Epithelial cell of proximal tubule (primary cell): Measurements from ENCODE around the gene MATN3. TPM values are rescaled to one million over a fixed set of nuclear protein-coding genes. Genes with fewer than 3 reads are reported as not detected.

ENCODE experiments used
- DNase-seq: peaks from one replicate; pipeline ENCODE4 v3.0.0-alpha.2; 2011; ENCODE audit warnings: low read depth
- H3K4me3 ChIP-seq: 2 replicates; pipeline ENCODE4 v1.5.1; 2011; ENCODE audit warnings: low read depth, mild to moderate bottlenecking, low read length
- total RNA-seq: library from RNA; depleted of rRNA; stranded (reverse); fragments of >200 nt; gene quantifications from 2 replicates; pipeline ENCODE4 v1.2.3, GENCODE V29; 2015
- TF ChIP-seq, protein P1 (sequence below): conservative IDR thresholded peaks from 2 replicates; pipeline ENCODE4 v1.5.1; 2012; ENCODE audit warnings: low read depth, mild to moderate bottlenecking, low read length

MATN3 gene
- total RNA-seq, 1 donor from 2014 or later, result 9.8 TPM

DNA sequence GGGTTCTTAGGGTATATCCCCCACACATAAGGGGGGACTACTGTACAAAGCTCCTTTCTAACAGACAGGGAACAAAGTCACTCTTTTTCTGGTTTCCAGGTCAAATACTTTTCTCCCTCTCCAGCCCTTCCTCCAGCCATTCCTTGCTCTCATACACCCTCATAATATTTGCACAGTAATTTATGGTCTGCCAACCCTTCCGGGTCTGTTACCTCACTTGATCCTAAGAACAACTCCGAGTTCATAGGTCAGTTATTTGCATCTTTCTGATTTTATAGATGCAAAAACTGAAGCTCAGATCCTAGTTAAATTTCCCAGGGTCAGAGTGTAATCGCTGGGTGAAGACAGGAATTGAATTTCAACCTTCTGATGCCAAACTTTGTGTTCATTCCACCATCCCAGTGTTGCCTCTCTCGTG lies 14.8 kb upstream of the MATN3 start:
- H3K4me3 ChIP-seq, result no peak overlapping the region
- TF ChIP-seq, protein P1, sequence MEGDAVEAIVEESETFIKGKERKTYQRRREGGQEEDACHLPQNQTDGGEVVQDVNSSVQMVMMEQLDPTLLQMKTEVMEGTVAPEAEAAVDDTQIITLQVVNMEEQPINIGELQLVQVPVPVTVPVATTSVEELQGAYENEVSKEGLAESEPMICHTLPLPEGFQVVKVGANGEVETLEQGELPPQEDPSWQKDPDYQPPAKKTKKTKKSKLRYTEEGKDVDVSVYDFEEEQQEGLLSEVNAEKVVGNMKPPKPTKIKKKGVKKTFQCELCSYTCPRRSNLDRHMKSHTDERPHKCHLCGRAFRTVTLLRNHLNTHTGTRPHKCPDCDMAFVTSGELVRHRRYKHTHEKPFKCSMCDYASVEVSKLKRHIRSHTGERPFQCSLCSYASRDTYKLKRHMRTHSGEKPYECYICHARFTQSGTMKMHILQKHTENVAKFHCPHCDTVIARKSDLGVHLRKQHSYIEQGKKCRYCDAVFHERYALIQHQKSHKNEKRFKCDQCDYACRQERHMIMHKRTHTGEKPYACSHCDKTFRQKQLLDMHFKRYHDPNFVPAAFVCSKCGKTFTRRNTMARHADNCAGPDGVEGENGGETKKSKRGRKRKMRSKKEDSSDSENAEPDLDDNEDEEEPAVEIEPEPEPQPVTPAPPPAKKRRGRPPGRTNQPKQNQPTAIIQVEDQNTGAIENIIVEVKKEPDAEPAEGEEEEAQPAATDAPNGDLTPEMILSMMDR, result no peak
- DNase-seq, result no peak

DNA sequence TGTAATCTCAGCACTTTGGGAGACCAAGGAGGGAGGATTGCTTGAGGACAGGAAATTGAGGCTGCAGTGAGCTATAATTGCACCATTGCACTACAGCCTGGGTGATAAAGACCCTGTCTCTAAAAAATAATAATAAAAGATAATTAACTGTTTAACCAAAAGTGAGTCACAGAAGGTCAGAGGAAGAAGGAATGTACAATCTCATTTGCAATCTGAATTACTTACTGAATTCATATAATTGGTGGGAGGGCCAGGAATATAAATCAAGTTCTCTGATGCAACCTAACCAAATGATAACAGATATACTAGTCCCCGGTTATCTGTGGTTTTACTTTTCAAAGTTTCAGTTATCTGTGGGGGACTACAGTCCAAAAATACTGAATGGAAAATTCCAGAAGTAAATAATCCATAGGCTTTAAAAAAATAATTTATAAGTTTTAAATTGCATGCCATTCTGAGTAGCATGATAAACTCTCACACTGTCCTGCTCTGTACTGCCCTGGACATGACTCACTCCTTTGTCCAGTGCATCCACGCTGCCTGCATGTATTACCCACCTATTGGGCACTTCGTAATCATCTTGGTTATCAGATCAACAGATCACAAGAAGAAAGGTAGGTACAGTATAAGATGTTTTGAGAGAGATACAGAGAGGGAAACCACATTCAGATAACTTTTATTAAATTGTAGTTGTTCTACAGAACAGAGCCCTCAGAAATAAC lies 12.8 kb upstream of the MATN3 start:
- DNase-seq, result no peak
- TF ChIP-seq, protein P1, result no peak
- H3K4me3 ChIP-seq, result no peak overlapping the region

- no peak for DNase-seq
- TF ChIP-seq, protein P1, result no peak
- H3K4me3 ChIP-seq, result no peak overlapping the region
Observed at GRCh38 chr2:20023688-20024087, 11.2 kb upstream of the MATN3 start.

DNA sequence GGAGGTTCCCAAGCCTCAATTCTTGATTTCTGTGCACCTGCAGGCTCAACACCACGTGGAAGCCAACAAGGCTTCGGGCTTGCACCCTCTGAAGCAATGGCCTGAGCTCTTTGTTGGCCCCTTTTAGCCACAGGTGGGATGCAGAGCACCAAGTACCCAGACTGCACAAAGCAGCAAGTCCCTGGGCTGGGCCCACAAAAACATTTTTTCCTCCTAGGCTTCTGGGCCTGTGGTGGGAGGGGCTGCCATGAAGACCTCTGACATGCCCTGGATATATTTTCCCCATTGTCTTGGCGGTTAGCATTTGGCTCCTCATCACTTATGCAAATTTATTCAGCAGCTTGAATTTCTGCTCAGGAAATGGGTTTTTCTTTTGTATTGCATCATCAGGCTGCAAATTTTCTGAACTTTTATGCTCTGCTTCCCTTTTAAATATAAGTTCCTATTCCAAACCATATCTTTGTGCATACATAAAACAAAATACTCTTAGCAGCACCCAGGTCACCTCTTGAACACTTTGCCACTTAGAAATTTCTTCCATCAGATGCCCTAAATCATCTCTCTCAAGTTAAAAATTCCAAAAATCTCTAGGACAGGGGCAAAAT lies 9.0 kb upstream of the MATN3 start:
- DNase-seq, result no peak
- H3K4me3 ChIP-seq, result no peak overlapping the region
- TF ChIP-seq, protein P1, result no peak

- DNase-seq, result no peak
- TF ChIP-seq, protein P1, result no peak
- no peak overlapping the region for H3K4me3 ChIP-seq
Observed at GRCh38 chr2:20019747-20020146, 7.3 kb upstream of the MATN3 start.

GRCh38 chr2:20018601-20019152 lies 6.2 kb upstream of the MATN3 start:
- no peak overlapping the region for H3K4me3 ChIP-seq
- DNase-seq, result peak; percentile 73
- TF ChIP-seq, protein P1, result no peak
